Erythroblast (primary cell): Measurements from ENCODE around the gene GOLGA2.

ENCODE experiments used
- GATA1 ChIP-seq: IDR thresholded peaks from 2 replicates; pipeline ENCODE4 v1.6.1; 2011; ENCODE audit warnings: low read depth, mild to moderate bottlenecking, control low read depth, low read length, moderate library complexity
- POLR2A ChIP-seq: IDR thresholded peaks from 2 replicates; pipeline ENCODE4 v1.6.1; 2011; ENCODE audit warnings: mild to moderate bottlenecking, low read length

GRCh38 chr9:128258326-128258725 lies 17.5 kb downstream of the GOLGA2 start:
- no peak for TF ChIP-seq POLR2A
- no peak for TF ChIP-seq GATA1
